Measurements from ENCODE around the gene LIFR.
A peak's percentile ranks its signal among the peaks of the same experiment; 100 is the strongest.

The LIFR gene

DNA sequence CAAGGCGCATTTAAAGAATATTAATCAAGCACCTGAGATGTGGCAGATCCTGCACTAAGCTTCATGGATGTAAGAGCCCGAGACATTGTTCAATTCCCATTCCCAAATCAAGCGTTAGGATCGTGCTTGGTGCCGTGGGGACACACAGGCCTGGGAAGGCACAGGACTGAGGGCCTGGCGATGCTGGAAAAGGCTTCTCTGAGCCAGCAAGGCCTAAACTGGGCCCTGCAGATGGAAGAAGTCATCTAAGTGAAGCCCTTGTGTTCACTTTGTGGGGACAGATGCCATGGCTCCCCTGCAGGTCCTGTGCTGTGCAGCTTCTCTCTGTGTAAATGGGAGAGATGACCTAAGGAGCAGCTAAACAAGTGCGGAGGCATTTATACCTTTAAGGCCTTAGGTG lies 83.9 kb downstream of the LIFR start:
- no peak for TF ChIP-seq JUND (IDR thresholded peaks at IDR 0.05; ENCODE audit: low read depth)
- DNase-seq (ENCODE audit: low read depth in 1 of 2, low spot score in 1 of 2), result no peak
- in situ Hi-C loops (cut with HindIII; ENCODE audit: low pct_unique_long_range_greater_than_20kb, low sequenced_read_pairs), result no loop called here

DNA sequence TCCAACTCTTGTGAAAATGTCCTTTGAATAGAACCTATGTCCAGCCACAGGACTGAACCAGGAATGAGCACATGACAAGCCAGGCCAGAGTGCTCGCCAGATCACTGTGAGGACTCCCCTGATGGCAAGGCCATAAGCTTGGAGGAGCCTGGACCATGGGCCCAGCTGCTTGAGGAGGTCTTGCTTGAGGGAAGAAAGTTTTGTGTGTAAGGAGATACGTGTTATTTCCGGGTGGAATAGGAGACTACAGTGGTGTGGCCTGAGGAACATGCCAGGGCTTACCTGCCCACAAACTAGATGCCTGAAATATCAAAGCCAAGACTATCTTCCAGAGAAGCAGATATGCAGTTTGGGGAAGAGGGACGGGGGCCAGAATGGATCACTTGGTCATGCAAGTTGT lies 84.7 kb downstream of the LIFR start:
- no peak for DNase-seq (ENCODE audit: low read depth in 1 of 2, low spot score in 1 of 2)
- in situ Hi-C loops (cut with HindIII; ENCODE audit: low pct_unique_long_range_greater_than_20kb, low sequenced_read_pairs), result no loop called here
- no peak for TF ChIP-seq JUND (IDR thresholded peaks at IDR 0.05; ENCODE audit: low read depth)

DNA sequence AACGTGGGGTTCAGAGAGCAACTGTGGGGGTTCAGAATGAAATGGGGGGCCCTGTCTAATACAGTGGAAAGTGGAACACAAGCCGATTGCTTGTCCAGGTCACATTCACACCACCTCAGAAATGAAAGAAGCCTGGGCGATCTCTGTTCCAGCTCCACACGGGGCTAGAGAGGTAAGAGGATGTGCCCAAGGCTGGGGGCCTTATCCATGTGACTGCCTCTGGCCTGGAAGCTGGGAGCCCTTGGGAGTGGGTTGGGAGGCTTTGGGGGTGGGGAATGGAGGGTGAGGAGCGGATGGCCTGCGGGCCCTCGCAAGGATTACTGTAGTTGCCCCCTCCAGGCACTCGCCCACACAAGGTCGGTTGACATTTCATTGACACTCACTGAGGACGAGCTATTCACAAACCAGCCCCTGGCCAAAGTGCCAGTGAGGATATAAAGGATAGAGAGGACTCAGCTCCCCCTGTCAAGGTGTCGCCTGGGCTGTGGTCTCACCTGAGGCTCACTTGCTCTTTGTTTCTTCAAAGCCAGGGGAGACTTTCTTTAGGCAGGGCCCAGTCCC lies 86.7 kb downstream of the LIFR start:
- in situ Hi-C loops (cut with HindIII; ENCODE audit: low pct_unique_long_range_greater_than_20kb, low sequenced_read_pairs), result no loop called here
- no peak for DNase-seq (ENCODE audit: low read depth in 1 of 2, low spot score in 1 of 2)
- TF ChIP-seq JUND (IDR thresholded peaks at IDR 0.05; ENCODE audit: low read depth), result no peak

GRCh38 chr5:38468978-38469706 lies 87.3 kb downstream of the LIFR start:
- in situ Hi-C loops (cut with HindIII; ENCODE audit: low pct_unique_long_range_greater_than_20kb, low sequenced_read_pairs), result no loop called here
- no peak for DNase-seq (ENCODE audit: low read depth in 1 of 2, low spot score in 1 of 2)
- no peak for TF ChIP-seq JUND (IDR thresholded peaks at IDR 0.05; ENCODE audit: low read depth)

DNA sequence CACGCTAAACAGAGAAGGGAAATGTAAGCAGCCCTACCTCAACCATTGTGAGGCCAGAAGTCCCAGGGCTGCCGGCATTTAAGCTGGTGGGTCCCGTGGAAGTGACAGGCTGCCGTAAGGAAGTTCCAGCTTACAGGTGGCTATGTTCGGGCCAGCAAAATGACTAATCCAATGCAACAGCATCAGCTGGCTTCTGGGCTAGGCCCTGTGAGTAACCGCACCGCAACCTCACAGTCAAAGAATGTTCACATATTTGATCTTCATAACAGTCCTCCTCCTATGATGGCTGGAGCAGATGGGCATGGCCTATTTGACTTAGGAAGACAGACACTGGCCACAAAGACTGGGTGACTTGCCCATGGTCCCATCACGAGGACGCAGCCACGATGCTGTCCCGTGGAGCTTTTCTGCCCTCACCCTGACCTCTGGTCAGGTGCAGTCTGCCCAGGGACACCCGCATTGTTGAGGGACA lies 88.2 kb downstream of the LIFR start:
- TF ChIP-seq JUND (IDR thresholded peaks at IDR 0.05; ENCODE audit: low read depth), result no peak
- DNase-seq (ENCODE audit: low read depth in 1 of 2, low spot score in 1 of 2), result no peak
- in situ Hi-C loops (cut with HindIII; ENCODE audit: low pct_unique_long_range_greater_than_20kb, low sequenced_read_pairs), result no loop called here

GRCh38 chr5:38467353-38468040 lies 88.9 kb downstream of the LIFR start:
- no peak for DNase-seq (ENCODE audit: low read depth in 1 of 2, low spot score in 1 of 2)
- in situ Hi-C loops (cut with HindIII; ENCODE audit: low pct_unique_long_range_greater_than_20kb, low sequenced_read_pairs), result no loop called here
- no peak for TF ChIP-seq JUND (IDR thresholded peaks at IDR 0.05; ENCODE audit: low read depth)

DNA sequence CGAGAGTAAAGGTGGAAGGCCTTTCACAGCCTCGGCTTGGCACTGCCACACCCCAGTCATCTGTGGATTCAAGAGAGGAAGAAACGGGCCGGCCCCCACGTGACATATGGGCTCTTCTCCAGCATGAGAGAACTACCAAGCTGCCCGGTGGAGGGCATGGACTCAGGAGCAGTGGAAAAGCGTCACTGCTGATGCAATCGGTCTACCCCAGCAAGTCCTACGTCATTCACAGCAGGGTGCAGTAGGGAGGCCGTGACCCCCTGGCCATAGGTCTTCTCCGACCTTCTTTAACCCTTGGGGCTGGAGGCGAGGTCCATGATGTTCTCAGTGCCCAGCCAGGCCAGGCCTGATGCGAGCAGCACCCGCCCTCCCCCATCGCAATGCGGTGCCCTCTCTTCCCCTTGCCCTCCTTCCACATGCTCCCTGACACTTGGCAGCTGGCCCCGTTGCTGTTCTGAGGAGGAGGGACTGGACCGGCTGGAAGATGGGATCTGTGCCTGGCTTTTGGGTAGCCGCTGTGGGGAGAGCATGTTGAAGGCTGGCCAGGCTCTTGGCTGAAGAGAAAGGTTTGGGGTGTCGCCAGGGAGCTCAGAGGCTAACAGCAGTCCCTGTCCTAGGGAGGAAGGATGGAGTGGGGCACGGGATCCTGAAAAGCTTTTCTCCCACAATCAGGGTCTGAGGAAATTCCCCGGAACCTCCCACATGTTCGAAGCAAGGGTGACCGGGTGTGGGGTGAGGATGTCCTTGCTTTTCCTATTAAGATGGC lies 89.8 kb downstream of the LIFR start:
- in situ Hi-C loops (cut with HindIII; ENCODE audit: low pct_unique_long_range_greater_than_20kb, low sequenced_read_pairs), result no loop called here
- no peak for DNase-seq (ENCODE audit: low read depth in 1 of 2, low spot score in 1 of 2)
- TF ChIP-seq JUND (IDR thresholded peaks at IDR 0.05; ENCODE audit: low read depth), result no peak

- no peak for DNase-seq (ENCODE audit: low read depth in 1 of 2, low spot score in 1 of 2)
- TF ChIP-seq JUND (IDR thresholded peaks at IDR 0.05; ENCODE audit: low read depth), result no peak
- in situ Hi-C loops (cut with HindIII; ENCODE audit: low pct_unique_long_range_greater_than_20kb, low sequenced_read_pairs), result no loop called here
These were observed 90.6 kb downstream of the LIFR start for GRCh38 chr5:38465702-38466423.

DNA sequence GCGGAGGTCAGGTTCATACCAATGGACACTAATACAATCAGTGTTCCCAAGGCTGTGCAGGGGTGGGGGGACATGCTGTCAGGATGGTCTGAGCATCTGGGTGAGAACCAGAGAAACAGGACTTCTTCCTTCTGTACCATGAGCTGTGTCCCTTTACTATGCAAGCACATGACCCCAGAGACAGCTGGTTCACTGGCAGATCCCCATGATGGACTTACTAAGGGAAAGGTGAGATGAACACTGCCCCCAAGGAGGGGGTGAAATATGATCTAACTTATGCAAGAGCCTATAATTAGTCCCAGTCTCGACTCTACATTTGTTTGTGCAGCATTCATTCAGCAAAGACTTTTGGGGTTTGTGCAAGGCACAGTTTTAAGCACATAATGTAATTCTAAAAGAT lies 91.4 kb downstream of the LIFR start:
- in situ Hi-C loops (cut with HindIII; ENCODE audit: low pct_unique_long_range_greater_than_20kb, low sequenced_read_pairs), result no loop called here
- TF ChIP-seq JUND (IDR thresholded peaks at IDR 0.05; ENCODE audit: low read depth), result no peak
- DNase-seq (ENCODE audit: low read depth in 1 of 2, low spot score in 1 of 2), result no peak

DNA sequence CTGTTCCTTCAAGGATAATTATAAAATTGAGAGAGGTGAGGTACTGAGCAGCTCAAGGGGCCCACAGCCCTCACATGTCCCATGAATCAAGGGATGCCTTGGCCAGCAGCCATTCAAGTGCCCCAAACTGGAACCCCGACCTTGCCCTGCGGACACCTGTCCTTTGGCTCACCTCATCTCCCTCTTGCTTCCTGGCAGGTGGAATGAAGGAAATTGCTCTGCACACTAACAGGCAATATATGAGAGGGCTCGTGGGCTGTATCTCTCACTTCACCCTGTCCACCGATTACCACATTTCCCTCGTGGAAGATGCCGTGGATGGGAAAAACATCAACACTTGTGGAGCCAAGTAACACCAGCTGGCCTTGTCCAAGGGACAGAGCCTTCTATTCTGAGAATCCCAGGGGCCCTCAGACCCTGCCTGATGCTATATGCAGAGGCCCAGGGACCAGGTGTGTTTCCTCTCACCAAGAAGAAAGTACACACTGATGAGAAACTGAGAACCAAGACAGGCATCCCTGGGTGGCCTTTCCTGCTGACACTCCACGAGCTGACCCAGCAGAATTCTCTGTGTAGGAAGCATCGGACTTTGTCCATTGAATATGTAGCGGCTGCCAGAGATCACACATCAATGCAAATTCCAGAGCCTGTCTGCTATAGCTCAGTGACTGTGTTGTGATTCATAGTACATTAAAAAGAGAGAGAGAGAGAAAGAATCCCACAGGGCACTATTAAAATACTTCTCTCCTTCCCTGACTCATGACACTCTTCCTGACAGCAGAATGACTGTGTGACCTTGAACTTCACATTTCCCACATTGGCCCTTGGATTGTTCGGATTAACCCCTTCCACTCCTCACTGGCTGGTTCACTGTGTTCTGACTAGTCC lies 92.6 kb downstream of the LIFR start:
- peak in 1 of 2 experiments; percentile 34 for DNase-seq (ENCODE audit: low read depth in 1 of 2, low spot score in 1 of 2)
- TF ChIP-seq JUND (IDR thresholded peaks at IDR 0.05; ENCODE audit: low read depth), result no peak
- in situ Hi-C loops (cut with HindIII; ENCODE audit: low pct_unique_long_range_greater_than_20kb, low sequenced_read_pairs), result no loop called here

GRCh38 chr5:38462976-38463633 lies 93.3 kb downstream of the LIFR start:
- no peak for TF ChIP-seq JUND (IDR thresholded peaks at IDR 0.05; ENCODE audit: low read depth)
- peak in 1 of 2 experiments; percentile 38 for DNase-seq (ENCODE audit: low read depth in 1 of 2, low spot score in 1 of 2)
- in situ Hi-C loops (cut with HindIII; ENCODE audit: low pct_unique_long_range_greater_than_20kb, low sequenced_read_pairs), result no loop called here

Data from T47D (cell line).